NCI-H128 (cell line): ENCODE results near the gene ISOC2.

ENCODE experiments used
- DNase-seq: peaks from one replicate; lab custom pipeline; 2025; ENCODE audit not compliant: unreplicated experiment; lab: John Stamatoyannopoulos, UW

The ISOC2 gene

GRCh38 chr19:55490478-55491432 is 29.3 kb upstream of the ISOC2 start:
- DNase-seq: no peak

GRCh38 chr19:55489711-55490477 is 28.5 kb upstream of the ISOC2 start:
- no peak for DNase-seq

- no peak for DNase-seq
Measured at GRCh38 chr19:55488986-55489710, 27.7 kb upstream of the ISOC2 start.

GRCh38 chr19:55487924-55488687 is 26.7 kb upstream of the ISOC2 start, which contains the start of gene SSC5D:
SSC5D (plus strand) TSS chr19:55488436; CDS start chr19:55488590, 154 bp downstream.
- no peak for DNase-seq

- no peak for DNase-seq
Measured at GRCh38 chr19:55486971-55487923, 25.8 kb upstream of the ISOC2 start.

- DNase-seq: no peak
Measured at GRCh38 chr19:55486043-55486970, 24.9 kb upstream of the ISOC2 start.

- DNase-seq: no peak
Measured at GRCh38 chr19:55485439-55486011, 24.1 kb upstream of the ISOC2 start.

GRCh38 chr19:55484593-55485438 is 23.4 kb upstream of the ISOC2 start, which contains the start of gene NAT14:
NAT14 (plus strand) TSS chr19:55485188; CDS start chr19:55485709, 521 bp downstream.
- DNase-seq: peak; percentile 49

GRCh38 chr19:55483706-55484592 is 22.5 kb upstream of the ISOC2 start:
- no peak for DNase-seq

- DNase-seq: no peak
Measured at GRCh38 chr19:55482967-55483705, 21.7 kb upstream of the ISOC2 start.

- DNase-seq: no peak
Measured at GRCh38 chr19:55482156-55482961, 20.9 kb upstream of the ISOC2 start.

- no peak for DNase-seq
Measured at GRCh38 chr19:55481794-55482155, 20.3 kb upstream of the ISOC2 start.

- DNase-seq: no peak
Measured at GRCh38 chr19:55481148-55481793, 19.8 kb upstream of the ISOC2 start.
